T-helper 17 cell (primary cell): Measurements from ENCODE around the gene CCDC30. TPM values are rescaled to one million over a fixed set of nuclear protein-coding genes. Genes with fewer than 3 reads are reported as not detected.
A peak's percentile ranks its signal among the peaks of the same experiment; 100 is the strongest.

Experiments used
- ATAC-seq: fragments of 150-1000 bp; cut with Tn5 transposase; 2 replicates; pipeline ENCODE4 v1.10.0; 2021; ENCODE audit warnings: mild to moderate bottlenecking, moderate library complexity
- DNase-seq, 3 donors: peaks; one replicate each; pipeline versions ENCODE4 v3.0.0 to v3.0.0-alpha.2; 2020 to 2021
- H3K9me3 ChIP-seq: one replicate; pipeline ENCODE4 v1.7.0; 2013; ENCODE audit warnings: low read length, mild to moderate bottlenecking; ENCODE audit not compliant: control insufficient read depth, poor library complexity, severe bottlenecking
- H3K27ac Mint-ChIP-seq: one replicate; pipeline ENCODE4 v1.8.0; 2022; ENCODE audit warnings: mild to moderate bottlenecking, moderate library complexity, mixed read lengths
- H3K27me3 Mint-ChIP-seq: one replicate; pipeline ENCODE4 v1.8.0; 2022; ENCODE audit warnings: mixed read lengths
- H3K36me3 Mint-ChIP-seq: one replicate; pipeline ENCODE4 v1.8.0; 2022; ENCODE audit warnings: low read depth, mixed read lengths
- H3K4me1 Mint-ChIP-seq: one replicate; pipeline ENCODE4 v1.8.0; 2022; ENCODE audit warnings: mild to moderate bottlenecking, mixed read lengths
- H3K4me3 Mint-ChIP-seq: one replicate; pipeline ENCODE4 v1.8.0; 2022; ENCODE audit warnings: mild to moderate bottlenecking, moderate library complexity, mixed read lengths
- total RNA-seq, 4 donors: library from RNA in 2 of 4; stranded (reverse) in 2 of 4; gene quantifications; one replicate each; pipeline ENCODE4 v1.2.3 and lab custom pipeline; 2022 to 2026

Gene CCDC30
- total RNA-seq, 2 donors from 2014 or later, result 2.9 to 3.9 TPM

DNA sequence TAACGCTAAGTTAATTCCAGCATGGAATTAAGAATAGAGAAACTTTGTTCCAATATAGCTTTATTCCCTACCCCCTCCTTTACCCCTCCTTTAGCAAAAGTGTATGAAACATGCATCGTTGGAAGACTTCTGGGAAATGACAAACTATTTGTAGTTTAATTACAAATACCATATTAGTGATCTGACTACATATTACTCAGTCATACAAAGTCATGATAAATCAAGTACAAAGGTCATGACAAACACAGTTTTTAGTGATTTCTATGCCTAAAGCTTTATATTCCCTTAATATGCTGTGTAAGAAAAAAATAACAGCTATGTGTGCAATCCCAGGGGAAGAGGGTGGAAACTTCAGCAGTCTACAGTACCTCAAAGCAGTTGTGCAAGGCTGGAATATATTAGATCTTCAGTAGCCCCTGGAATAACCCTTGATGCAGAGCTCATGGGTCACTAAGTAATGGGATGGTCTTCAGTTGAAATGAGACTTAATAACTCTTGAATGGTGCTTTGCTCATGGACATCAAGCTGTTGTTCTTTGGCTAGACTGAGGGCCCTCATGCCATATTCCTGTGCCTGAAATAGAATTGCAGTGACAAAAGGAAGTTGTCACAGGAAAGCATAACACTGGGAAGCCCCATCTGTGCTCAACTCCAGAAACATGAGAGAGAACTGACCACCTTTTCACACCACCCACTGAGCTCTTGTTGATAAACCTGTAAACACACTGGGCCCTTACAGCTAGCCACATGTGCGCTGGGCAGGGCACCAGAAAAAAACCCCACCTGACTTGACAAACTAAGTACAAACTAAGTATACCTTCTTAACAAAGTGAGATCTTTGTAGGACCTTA is 32.6 kb upstream of the CCDC30 start:
- DNase-seq, result no peak

DNA sequence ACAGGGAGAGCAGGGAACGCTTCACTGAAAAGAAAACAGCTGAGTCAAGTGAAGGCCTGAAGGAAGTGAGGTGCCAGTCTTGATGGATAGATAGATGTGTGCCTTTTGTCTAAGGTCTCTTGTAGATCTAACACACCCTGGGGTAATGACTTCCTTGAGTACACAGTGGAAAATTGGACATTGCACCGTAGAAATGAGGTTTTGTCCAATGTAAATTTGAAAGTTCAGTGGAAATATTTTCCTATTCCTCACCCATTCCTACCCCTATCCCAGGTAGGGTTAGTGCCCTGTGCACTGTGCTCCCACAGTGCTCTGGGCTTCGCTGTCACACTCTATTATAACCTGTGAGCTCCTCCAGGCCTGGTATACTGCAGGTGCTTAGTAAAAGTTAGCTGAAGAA is 31.6 kb upstream of the CCDC30 start:
- Mint-ChIP-seq H3K4me1 (no peaks in the 10 kb centered on the region), H3K4me3 (no peak overlapping the region), H3K27ac (no peak overlapping the region), H3K27me3 (peaks cover 10% of the 10 kb centered on the region), H3K36me3 (peaks cover 2% of the 10 kb centered on the region)
- DNase-seq, result no peak
- ATAC-seq, result no peak
- H3K9me3 ChIP-seq, result no peaks in the 10 kb centered on the region

More for the DNA sequence above, 32.6 kb upstream of the CCDC30 start:
- no peaks in the 10 kb centered on the region for H3K9me3 ChIP-seq
- H3K36me3 Mint-ChIP-seq, result peaks cover 2% of the 10 kb centered on the region
- no peak overlapping the region for H3K4me3 Mint-ChIP-seq
- no peak overlapping the region for H3K27ac Mint-ChIP-seq
- ATAC-seq, result no peak
- peaks cover 10% of the 10 kb centered on the region for H3K27me3 Mint-ChIP-seq
- no peaks in the 10 kb centered on the region for H3K4me1 Mint-ChIP-seq

DNA sequence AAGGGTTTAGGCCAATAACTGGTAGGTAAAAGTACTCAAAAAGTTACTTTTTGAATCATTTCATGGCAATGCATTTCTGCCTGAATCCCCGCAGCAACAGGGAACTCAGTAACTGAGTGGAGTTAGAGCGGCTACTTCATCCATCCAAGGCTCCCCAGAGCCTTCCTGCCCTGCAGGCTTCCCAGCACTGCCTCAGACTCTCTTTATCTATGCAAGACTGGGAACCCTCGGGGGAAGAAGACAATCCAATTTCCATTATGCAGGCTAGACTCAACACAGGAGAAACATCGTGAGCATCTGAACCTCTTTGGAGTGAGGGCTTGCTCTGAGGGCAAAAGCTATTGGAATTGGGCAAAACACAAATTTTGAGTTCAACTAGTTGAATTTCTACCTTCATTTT is 30.4 kb upstream of the CCDC30 start:
- H3K27me3 Mint-ChIP-seq, result peaks cover 10% of the 10 kb centered on the region
- H3K4me3 Mint-ChIP-seq, result no peak overlapping the region
- no peaks in the 10 kb centered on the region for H3K4me1 Mint-ChIP-seq
- ATAC-seq (no peak), DNase-seq (no peak)
- no peaks in the 10 kb centered on the region for H3K9me3 ChIP-seq
- H3K36me3 Mint-ChIP-seq, result no peaks in the 10 kb centered on the region
- H3K27ac Mint-ChIP-seq, result no peak overlapping the region

DNA sequence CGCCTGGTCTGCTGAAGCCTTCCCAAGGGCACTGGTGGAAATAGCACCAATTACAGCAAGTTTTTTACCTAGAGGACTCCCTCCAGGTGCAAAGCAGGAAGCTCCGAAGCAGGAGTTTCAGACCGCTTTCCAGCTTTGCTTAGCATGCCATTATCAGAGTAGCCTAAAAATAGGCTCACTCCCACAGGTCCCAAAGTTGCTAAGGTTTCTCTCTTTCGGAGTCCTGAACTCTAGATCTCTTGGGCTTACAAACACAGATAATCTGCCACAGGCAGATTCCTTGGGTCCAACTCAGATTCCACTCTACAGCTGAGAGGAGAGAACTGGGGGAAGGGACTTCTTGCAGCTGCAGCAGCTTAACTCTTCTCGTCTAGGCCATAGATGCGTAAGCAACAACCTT is 29.7 kb upstream of the CCDC30 start:
- H3K9me3 ChIP-seq, result no peaks in the 10 kb centered on the region

DNA sequence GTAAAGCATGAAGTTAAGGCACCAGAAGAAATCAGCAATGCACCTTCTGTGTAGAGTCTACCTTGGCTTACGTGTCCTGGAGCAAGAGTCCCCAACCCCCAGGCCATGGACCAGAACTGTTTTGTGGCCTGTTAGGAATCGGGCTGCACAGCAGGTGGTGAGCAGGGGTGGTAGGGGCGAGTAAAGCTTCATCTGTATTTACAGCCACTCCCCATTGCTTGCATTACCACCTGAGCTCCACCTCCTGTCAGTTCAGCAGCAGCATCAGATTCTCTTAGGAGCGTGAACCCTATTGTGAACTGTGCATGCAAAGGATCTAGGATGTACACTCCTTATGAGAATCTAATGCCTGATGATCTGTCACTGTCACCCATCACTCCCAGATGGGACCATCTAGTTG is 28.7 kb upstream of the CCDC30 start:
- DNase-seq (no peak), ATAC-seq (no peak)
- Mint-ChIP-seq H3K4me1 (no peaks in the 10 kb centered on the region), H3K36me3 (peaks cover 3% of the 10 kb centered on the region), H3K27ac (no peak overlapping the region), H3K27me3 (peaks cover 17% of the 10 kb centered on the region), H3K4me3 (no peak overlapping the region)
- no peaks in the 10 kb centered on the region for H3K9me3 ChIP-seq

More for the DNA sequence above, 29.7 kb upstream of the CCDC30 start:
- Mint-ChIP-seq H3K27ac (no peak overlapping the region), H3K36me3 (peaks cover under 1% of the 10 kb centered on the region), H3K27me3 (peaks cover 15% of the 10 kb centered on the region), H3K4me3 (no peak overlapping the region), H3K4me1 (no peaks in the 10 kb centered on the region)
- DNase-seq, result no peak
- no peak for ATAC-seq

DNA sequence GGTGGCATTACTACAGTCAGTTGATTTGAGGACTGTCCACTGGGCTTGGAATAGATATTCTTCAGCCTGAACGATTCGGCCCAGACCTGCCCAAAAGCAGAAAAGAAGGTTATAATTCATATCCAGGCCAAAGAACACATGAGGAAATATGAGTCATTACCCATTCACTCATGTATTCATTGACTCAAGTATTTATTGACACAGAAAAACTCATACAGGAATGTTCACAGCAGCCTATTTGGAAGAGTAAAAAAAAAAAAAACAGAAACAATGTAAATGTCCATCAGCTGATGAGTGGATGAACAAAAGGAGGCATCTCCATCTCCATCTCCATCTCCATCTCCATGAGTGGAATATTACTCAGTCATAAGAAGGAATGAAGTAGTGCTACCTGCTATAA is 23.1 kb upstream of the CCDC30 start:
- DNase-seq, result no peak
- peaks cover 8% of the 10 kb centered on the region for H3K36me3 Mint-ChIP-seq
- H3K27ac Mint-ChIP-seq, result no peak overlapping the region
- peaks cover 18% of the 10 kb centered on the region for H3K27me3 Mint-ChIP-seq
- H3K4me1 Mint-ChIP-seq, result peaks cover 2% of the 10 kb centered on the region
- H3K9me3 ChIP-seq, result no peaks in the 10 kb centered on the region
- H3K4me3 Mint-ChIP-seq, result no peak overlapping the region
- no peak for ATAC-seq

DNA sequence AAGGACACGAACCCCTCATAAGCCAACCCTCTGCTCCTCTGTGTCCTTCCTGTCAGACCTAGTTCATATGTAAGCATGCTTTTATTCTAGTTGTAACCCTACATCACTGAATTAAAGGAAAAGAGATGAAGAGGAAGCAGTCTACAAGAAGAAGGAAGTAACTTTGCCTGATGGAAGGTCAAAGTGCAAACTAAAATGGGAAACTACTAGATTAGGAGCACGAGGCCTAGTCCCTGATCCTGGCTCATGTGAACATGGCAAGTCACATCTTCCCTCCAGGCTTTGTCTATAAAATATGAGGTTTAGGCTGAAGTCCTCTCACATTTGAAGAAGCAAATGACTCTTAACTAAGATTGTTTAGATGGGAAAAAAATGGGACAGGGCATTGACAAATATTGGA is 20.4 kb upstream of the CCDC30 start:
- Mint-ChIP-seq H3K27ac (no peak overlapping the region), H3K36me3 (peaks cover 8% of the 10 kb centered on the region), H3K4me1 (peaks cover 5% of the 10 kb centered on the region), H3K4me3 (no peak overlapping the region), H3K27me3 (peaks cover 15% of the 10 kb centered on the region)
- DNase-seq (no peak), ATAC-seq (no peak)
- no peaks in the 10 kb centered on the region for H3K9me3 ChIP-seq

DNA sequence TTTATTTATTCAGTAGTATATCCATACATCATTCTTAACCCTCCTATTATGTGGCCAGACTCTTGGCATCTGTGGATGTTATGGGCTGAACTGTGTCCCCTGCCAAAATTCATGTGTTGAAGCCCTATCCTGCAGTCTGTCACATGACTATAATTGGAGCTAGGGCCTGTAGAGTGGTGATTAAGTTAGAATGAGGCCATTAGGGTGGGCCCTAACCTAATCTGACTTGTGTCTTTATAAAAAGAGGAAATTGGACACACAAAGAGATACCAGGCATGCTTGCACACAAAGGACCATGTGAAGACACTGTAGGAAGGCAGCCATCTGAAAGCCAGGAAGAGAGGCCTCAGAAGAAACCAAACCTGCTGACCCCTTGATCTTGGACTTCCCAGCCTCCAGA is 13.8 kb upstream of the CCDC30 start:
- DNase-seq (no peak), ATAC-seq (no peak)
- Mint-ChIP-seq H3K4me1 (peaks cover 10% of the 10 kb centered on the region), H3K36me3 (no peaks in the 10 kb centered on the region), H3K27ac (no peak overlapping the region), H3K27me3 (no peaks in the 10 kb centered on the region), H3K4me3 (no peak overlapping the region)
- no peaks in the 10 kb centered on the region for H3K9me3 ChIP-seq

DNA sequence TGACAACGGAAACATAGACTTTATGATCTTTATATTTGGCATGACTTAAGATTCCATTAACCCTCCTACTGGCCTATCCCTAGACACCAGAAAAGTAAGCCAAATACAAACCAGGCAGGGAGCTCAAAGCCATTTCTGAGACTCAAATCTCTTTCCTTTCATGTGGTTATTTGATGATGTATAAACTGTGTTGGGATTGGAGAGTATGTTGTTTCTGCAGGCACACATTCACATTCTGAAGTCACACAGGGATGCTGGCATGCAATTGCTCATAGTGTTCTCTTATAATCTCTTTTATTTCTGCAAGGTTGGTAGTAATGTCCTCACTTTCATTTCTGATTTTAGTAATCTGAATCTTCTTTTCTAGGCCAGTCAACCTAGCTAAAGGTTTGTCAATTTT is 13.0 kb upstream of the CCDC30 start:
- H3K4me3 Mint-ChIP-seq, result no peak overlapping the region
- ATAC-seq, result no peak
- no peak for DNase-seq
- no peaks in the 10 kb centered on the region for H3K36me3 Mint-ChIP-seq
- H3K9me3 ChIP-seq, result no peaks in the 10 kb centered on the region
- peaks cover 14% of the 10 kb centered on the region for H3K4me1 Mint-ChIP-seq
- no peaks in the 10 kb centered on the region for H3K27me3 Mint-ChIP-seq
- peak overlapping the region; percentile 32 for H3K27ac Mint-ChIP-seq

DNA sequence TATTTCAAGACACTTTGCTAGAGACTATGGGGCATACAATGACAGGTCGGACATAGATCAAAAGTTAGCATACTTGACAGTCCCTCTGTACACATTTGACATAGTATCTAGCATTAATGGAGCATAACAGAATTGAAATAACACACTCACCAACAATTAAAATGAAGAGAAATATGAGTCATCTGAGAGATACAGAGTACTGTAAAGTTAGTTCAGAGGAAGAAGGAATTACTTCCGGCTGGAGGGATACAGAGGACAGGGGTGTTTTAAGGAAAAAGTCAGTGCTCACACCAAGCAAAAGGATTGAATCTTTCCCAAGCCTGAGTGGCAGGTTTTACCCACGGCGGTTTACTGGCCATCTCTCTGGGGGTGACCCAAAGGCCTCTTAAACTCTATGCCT is 9.7 kb upstream of the CCDC30 start:
- H3K9me3 ChIP-seq, result no peaks in the 10 kb centered on the region
- Mint-ChIP-seq H3K36me3 (peaks cover 9% of the 10 kb centered on the region), H3K4me1 (peaks cover 32% of the 10 kb centered on the region), H3K4me3 (no peak overlapping the region), H3K27me3 (no peaks in the 10 kb centered on the region), H3K27ac (peak overlapping the region; percentile 69)
- no peak for DNase-seq
- no peak for ATAC-seq

DNA sequence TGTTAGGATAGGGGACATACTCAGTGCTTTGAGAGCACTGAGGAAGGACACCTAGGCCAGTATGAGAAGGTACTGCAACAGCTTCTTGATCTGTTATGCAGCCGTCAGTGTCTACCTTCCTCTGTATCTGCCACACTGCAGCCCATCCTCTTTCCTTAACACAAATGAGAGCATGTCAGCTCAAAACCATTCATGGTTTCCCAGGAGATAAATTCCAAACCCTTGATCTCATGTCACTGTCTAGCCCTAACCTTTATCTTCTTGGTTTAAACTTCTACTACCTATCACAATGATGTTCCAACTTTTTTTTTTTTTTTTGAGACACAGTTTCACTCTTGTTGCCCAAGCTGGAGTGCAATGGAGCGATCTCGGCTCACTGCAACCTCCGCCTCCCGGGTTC is 8.7 kb upstream of the CCDC30 start:
- ATAC-seq, result no peak
- no peaks in the 10 kb centered on the region for H3K9me3 ChIP-seq
- no peak for DNase-seq
- Mint-ChIP-seq H3K27ac (peak overlapping the region; percentile 69), H3K27me3 (no peaks in the 10 kb centered on the region), H3K4me1 (peaks cover 32% of the 10 kb centered on the region), H3K4me3 (peak overlapping the region; percentile 21), H3K36me3 (peaks cover 9% of the 10 kb centered on the region)

DNA sequence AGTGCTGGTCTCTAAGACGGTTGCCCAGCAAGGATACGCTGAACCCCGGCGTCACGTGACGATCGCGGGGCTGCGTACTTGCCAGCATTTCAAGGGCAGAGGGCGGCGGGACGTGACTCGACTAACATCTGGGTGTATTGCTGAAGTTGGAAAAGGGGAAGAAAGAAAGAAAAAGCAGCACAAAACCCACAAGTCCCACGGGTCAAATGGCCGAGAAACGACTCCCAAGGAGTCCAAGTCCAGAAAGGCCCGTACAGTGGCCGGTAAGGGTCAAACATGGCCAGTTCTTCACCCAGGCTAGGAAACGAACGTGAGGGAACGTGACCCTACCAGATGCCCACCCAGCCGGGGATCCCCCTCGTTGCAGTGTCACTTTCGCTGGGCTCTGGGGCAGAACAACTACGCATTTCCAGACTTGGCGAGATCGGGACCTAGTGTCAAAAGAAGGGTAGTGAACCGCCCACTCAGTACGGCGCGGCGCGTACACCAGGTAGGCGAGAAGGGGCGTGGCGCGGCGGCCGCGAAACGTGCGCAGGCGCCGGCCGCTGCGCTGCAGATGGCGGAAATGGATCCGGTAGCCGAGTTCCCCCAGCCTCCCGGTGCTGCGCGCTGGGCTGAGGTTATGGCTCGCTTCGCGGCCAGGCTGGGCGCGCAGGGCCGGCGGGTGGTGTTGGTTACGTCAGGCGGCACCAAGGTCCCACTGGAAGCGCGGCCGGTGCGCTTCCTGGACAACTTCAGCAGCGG is 6.9 kb upstream of the CCDC30 start, which contains the start of the genes PPCS and ZMYND12:
Gene PPCS, plus strand, starts transcription at position 534 of the 744 bp plus-strand sequence. Its CDS starts 23 bp downstream, at position 557.
Gene ZMYND12, minus strand, starts transcription at position 13 of the 744 bp plus-strand sequence. CDS start 25 bp downstream, outside the sequence.
- peaks cover 14% of the 10 kb centered on the region for H3K36me3 Mint-ChIP-seq
- no peaks in the 10 kb centered on the region for H3K27me3 Mint-ChIP-seq
- H3K27ac Mint-ChIP-seq, result peak within 1 kb of the TSS; percentile 97
- H3K9me3 ChIP-seq, result no peaks in the 10 kb centered on the region
- ATAC-seq (peak; percentile 91), DNase-seq (peak; percentile 85 to 89 (median 88))
- peak within 1 kb of the TSS; percentile 92 for H3K4me3 Mint-ChIP-seq
- peaks cover 33% of the 10 kb centered on the region for H3K4me1 Mint-ChIP-seq

DNA sequence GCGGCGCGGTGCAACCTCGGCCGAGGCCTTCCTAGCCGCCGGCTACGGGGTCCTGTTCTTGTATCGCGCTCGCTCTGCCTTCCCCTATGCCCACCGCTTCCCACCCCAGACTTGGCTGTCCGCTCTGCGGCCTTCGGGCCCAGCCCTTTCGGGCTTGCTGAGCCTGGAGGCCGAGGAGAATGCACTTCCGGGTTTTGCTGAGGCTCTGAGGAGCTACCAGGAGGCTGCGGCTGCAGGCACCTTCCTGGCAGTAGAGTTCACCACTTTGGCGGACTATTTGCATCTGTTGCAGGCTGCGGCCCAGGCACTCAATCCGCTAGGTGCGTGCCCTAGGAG is 6.4 kb upstream of the CCDC30 start:
- peak overlapping the region; percentile 97 for H3K27ac Mint-ChIP-seq
- H3K9me3 ChIP-seq, result no peaks in the 10 kb centered on the region
- H3K27me3 Mint-ChIP-seq, result no peaks in the 10 kb centered on the region
- peak overlapping the region; percentile 92 for H3K4me3 Mint-ChIP-seq
- peak; percentile 38 to 51 (median 47) for DNase-seq
- peaks cover 32% of the 10 kb centered on the region for H3K4me1 Mint-ChIP-seq
- peaks cover 14% of the 10 kb centered on the region for H3K36me3 Mint-ChIP-seq
- peak; percentile 59 for ATAC-seq
